ENCODE measurements around the gene FITM1.
A peak's percentile ranks its signal among the peaks of the same experiment; 100 is the strongest.

Gene FITM1

DNA sequence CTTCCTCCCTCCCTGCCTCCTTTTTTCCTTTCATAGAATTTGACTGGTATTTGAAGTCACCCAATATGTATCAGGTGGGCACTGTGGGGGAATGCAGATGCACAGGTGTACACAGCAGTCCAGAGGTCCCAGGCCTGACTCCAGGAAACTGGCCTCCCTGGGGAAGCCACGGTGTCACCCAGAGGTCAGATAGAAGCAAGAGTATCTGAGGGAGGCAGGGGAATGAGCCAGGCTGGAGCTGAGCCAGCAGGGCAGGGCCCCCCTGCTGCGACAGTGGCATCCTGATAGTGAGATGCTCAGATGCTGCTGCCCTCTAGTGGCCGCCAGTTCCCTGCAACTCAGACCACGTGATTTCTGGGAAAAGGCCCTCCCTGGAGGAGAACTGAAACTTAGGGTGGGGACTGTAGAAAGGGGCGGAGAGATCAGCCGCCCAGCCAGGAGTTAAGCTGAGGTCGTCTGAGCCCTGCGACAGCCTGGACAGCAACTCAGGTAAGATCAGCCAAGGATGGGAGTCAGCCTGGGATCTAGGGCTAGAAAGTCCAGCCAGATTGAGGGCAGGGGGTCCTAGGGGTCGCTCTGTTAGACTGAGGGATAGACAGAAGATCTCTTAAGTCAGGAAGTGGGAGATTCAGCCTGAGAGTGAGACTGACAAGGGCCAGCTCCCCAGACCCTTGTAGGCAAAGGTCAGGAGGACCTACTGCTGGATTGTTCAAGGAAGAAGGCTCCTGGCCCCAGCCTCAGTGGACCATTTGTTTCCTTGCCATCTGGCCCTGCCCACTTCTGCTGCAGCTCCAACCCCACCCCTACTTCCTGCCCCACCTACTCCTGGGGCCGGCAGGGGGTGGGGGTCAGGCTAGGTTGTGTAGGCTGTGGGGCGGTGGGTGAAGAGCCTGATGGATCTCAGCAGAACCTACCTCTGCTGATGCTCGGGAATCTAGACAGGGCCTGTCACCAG, 30.7 kb downstream of the FITM1 start, which contains the start of gene IRF9:
TSS of gene IRF9 (plus strand) at position 416 of the 955 bp plus-strand sequence. CDS start 880 bp downstream, outside the sequence.
- DNase-seq (ENCODE audit: low read depth, low spot score): peak; percentile 98

DNA sequence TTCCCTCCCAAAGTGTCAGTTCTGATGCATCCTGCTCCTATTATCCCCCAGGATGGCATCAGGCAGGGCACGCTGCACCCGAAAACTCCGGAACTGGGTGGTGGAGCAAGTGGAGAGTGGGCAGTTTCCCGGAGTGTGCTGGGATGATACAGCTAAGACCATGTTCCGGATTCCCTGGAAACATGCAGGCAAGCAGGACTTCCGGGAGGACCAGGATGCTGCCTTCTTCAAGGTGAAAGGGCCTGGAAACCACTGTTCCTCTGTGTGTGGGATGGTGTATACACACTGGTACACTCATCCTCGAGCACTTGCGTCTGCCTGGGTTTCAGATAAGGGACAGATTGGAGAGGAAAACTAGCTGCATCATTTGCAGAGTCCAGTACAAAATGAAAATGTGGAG, 31.6 kb downstream of the FITM1 start:
- DNase-seq (ENCODE audit: low read depth, low spot score): no peak

DNA sequence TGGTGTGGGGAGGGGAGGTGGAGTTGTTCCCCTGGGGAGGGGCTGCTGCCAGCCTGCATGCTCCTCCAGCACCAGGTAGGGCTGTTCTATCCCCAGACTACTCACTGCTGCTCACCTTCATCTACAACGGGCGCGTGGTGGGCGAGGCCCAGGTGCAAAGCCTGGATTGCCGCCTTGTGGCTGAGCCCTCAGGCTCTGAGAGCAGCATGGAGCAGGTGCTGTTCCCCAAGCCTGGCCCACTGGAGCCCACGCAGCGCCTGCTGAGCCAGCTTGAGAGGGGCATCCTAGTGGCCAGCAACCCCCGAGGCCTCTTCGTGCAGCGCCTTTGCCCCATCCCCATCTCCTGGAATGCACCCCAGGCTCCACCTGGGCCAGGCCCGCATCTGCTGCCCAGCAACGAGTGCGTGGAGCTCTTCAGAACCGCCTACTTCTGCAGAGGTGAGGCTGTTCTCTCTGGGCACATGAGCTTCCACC, 34.1 kb downstream of the FITM1 start:
- no peak for DNase-seq (ENCODE audit: low read depth, low spot score)

DNA sequence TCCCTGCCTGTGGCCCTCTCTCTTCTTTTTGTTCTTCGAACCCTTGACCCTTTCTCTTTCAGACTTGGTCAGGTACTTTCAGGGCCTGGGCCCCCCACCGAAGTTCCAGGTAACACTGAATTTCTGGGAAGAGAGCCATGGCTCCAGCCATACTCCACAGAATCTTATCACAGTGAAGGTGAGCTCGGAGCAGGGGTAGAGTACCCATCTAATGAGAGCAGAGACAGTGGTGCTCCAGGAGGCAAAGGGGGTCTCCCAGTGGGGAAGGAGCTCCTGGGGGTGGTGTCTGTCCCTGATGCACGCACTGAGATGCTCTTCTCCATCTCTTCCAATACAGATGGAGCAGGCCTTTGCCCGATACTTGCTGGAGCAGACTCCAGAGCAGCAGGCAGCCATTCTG, 35.3 kb downstream of the FITM1 start:
- no peak for DNase-seq (ENCODE audit: low read depth, low spot score)

DNA sequence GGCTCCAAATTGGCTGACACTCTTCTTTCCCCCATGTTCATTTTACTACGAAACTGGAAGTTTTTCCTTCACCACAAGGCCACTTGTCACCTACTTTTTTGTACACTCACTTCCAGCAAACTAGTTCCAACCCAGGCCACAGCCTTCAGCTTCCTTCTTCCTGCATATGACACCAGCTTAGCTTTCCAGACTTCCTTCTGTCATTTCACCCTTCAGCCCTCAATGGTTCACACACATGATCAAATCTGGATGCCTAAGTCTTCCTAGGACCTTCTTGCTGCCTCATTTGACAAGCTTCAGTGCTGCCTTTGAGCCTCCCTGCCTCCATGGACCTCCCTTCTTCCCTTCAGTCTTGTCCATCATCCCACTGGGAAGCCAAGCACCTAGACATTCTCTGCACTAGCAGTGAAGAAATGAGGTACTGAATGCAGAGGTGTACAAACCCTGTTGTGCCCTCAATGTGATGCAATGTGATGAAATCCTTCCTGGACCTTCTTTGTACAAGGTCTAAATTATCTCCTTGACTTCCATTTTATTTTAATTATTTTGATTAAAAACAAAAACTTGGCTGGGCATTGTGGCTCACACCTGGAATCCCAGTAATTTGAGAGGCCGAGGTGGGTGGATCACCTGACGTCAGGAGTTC, 37.1 kb downstream of the FITM1 start:
- no peak for DNase-seq (ENCODE audit: low read depth, low spot score)

DNA sequence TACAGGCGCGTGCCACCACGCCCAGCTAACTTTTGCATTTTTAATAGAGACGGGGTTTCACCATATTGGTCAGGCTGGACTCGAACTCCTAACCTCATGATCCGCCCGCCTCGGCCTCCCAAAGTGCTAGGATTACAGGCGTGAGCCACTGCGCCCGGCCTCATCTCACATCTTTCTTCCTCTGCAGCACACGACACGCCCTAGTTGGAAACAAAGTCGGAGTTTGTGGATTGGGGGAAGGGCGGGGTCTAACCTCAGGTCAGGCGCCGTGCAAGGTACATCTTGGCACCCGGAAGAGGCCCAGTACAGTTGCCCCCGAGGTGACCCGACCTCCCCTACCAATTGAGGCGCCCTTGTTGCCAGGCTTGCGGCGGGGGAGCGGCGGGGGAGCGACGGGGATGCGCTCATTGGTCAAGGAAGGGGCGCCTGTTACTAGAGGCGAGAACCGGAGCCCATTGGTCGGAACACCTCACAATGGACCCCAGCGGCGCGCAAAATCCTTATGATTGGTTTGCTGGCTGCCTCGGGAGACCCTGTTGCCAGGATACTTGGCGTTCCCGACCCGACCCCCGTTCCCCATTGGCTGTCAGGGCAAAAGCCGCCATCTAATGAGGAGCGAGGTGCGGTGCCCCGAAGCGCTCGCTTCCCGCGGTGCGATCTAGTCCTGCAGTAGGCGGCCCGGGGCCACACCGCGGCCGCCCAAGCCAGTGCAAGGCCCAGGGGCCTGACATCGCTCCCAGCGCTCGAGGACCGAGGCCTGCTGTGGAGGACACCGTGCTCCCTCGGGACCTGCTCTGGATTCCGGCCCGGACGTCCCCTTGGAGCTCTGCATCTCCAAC, 41.2 kb downstream of the FITM1 start, which contains the start of gene REC8:
TSS of gene REC8 (plus strand) at position 659 of the 839 bp plus-strand sequence. CDS start 473 bp downstream, outside the sequence.
- DNase-seq (ENCODE audit: low read depth, low spot score): peak; percentile 99

DNA sequence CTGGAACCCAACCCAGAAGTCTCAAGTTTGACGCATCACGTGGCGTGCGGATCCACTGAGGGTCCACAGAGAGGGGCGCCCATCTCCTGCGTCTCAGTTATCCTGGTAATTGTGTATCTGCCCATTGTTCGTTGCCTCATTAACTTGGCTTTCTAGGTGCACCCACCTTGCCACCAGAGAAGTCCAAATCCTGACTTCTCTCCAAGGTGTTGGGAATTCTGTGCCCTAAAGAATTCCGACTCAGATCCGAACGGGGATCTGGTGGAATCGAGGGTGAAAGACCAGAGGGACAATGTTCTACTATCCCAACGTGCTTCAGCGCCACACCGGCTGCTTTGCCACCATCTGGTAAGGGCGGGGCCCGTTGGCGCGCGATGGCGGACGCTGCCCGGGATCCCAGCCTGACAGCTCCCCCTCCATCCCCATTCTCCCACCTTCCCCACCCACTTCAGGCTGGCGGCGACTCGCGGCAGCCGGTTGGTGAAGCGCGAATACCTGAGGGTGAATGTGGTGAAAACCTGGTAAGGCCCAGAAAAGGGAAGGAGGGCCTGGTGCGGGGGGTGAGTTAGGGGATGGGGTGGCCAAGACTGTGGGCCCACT, 41.9 kb downstream of the FITM1 start:
- peak; percentile 58 for DNase-seq (ENCODE audit: low read depth, low spot score)

DNA sequence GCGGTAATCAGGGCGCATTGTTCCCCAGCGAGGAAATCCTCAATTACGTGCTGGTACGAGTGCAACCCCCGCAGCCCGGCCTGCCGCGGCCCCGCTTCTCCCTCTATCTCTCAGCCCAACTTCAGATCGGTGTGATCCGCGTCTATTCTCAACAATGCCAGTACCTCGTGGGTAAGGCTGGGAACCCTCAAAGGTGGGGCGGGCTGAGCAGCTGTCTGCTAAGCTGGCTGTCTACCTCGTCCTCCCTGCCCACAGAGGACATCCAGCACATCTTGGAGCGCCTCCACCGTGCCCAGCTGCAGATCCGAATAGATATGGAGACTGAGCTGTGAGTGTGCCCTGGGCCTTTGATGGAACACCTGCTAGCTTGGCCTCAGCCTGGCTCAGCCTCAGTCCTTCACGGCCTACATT, 42.4 kb downstream of the FITM1 start:
- no peak for DNase-seq (ENCODE audit: low read depth, low spot score)

DNA sequence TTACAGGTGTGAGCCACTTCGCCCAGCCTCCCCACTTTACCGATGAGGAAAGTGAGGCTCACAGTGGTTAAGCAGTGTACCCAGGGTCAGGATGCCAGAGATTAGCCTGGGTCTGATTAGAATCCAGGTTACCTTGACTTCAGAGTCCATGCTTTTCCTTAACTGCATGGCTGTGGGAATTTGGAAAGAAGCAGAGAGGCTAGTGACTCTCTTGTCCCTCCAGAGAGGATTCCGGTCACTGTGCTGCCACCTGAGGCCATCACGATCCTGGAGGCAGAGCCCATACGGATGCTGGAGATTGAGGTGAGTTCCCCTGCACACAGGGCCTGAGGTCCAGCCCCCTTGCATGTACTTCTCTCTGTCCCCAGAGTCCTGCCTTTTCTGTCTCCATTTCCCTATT, 46.1 kb downstream of the FITM1 start:
- DNase-seq (ENCODE audit: low read depth, low spot score): no peak

DNA sequence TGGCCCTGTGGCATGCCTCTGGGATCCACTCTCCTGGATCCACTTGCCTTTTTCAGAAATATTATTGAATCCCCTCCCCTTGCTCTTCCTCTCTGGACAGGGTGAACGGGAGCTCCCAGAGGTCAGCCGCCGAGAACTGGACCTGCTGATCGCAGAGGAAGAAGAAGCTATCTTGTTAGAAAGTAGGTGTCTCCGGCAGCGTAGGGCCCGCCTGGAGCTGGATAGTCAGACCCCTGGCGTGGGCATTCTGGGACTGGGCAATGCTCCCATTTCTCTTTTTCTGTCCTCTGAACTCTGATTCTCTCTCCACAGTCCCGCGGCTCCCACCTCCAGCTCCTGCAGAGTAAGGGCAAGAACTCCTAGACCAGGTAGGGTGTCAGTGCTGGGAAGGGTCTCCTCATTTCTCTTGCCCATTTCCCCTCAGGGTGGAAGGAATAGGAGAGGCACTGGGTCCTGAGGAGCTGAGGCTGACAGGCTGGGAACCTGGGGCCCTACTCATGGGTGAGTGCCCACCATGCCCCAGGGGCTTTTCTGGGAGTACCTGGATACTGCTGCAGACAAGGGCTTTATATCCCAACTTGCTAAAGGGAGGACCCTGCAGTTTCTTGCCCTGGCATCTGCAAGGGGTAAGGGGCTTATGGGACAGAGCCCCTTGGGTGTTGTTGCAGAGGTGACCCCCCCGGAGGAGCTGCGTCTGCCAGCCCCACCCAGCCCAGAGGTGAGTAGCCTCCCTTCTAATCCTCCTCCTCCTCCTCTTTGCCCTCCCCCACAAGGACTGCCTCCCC, 46.8 kb downstream of the FITM1 start:
- DNase-seq (ENCODE audit: low read depth, low spot score): no peak

DNA sequence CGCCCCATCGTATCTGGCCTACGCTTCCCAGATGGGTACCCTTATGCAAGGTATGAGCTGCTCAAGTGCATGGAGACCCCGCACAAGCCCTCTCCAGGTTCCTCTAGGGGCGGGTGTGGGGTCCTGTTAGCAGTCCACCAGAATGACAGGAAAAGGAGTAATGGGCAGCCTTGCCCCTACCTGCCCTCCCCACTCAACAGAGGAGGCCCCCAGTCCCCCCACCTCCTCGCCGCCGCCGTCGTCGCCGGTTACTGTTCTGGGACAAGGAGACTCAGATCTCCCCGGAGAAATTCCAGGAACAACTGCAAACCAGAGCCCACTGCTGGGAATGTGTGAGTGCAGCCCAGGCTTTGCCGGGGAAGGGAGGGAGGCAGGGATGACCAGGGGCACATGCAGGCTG, 47.4 kb downstream of the FITM1 start:
- no peak for DNase-seq (ENCODE audit: low read depth, low spot score)

DNA sequence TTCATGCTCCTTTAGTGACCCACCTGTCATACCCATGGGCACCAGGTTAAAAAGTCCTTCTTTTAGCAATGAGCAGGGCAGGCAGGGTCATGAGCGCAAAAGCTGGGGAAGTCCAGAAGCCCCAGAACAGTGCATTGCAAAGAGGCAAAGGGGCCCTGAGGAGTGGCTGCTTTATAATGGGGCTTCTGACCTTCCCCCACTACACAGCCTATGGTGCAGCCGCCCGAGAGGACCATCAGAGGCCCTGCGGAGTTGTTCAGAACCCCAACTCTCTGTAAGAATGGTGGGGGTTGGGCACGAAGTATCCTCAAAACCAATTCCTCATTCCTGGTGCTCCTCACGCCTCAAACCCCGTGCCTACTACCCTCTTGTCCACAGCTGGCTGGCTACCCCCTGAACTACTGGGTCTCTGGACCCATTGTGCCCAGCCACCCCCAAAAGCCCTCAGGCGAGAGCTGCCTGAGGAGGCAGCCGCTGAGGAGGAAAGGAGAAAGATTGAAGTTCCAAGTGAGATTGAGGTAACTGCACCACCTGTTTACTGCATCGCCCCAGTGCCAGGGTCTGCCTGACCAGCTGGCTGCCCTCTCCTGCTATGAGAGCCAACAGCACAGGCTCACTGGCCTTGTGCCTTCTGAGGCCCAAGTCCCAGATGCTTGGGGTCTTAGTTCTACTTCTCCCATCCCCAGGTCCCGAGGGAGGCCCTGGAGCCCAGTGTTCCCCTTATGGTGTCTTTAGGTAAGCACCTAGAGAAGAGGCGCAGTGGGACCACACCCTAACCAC, 48.1 kb downstream of the FITM1 start:
- DNase-seq (ENCODE audit: low read depth, low spot score): no peak

DNA sequence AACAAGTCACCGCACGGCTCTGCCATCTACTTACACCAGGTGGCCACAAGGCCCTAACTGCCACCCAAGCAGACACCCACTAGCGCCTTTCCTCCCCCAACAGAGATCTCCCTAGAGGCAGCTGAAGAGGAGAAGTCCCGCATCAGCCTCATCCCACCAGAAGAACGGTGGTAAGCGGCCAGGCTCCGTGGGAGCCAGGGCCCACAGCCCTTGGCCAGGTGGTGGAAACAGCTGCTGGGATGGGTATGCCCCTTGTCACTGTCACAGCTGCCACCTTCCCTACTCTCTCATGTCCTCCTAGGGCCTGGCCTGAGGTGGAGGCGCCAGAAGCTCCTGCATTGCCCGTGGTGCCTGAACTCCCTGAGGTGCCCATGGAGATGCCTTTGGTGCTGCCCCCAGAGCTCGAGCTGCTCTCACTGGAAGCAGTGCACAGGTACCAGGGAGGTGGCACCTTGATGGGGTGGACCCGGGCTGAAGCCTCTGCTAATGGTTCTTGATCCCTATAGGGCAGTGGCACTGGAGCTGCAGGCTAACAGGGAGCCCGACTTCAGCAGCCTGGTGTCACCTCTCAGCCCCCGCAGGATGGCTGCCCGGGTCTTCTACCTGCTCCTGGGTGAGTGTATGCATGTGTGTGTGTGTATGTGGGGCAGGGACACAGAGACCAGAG, 49.0 kb downstream of the FITM1 start:
- DNase-seq (ENCODE audit: low read depth, low spot score): no peak

DNA sequence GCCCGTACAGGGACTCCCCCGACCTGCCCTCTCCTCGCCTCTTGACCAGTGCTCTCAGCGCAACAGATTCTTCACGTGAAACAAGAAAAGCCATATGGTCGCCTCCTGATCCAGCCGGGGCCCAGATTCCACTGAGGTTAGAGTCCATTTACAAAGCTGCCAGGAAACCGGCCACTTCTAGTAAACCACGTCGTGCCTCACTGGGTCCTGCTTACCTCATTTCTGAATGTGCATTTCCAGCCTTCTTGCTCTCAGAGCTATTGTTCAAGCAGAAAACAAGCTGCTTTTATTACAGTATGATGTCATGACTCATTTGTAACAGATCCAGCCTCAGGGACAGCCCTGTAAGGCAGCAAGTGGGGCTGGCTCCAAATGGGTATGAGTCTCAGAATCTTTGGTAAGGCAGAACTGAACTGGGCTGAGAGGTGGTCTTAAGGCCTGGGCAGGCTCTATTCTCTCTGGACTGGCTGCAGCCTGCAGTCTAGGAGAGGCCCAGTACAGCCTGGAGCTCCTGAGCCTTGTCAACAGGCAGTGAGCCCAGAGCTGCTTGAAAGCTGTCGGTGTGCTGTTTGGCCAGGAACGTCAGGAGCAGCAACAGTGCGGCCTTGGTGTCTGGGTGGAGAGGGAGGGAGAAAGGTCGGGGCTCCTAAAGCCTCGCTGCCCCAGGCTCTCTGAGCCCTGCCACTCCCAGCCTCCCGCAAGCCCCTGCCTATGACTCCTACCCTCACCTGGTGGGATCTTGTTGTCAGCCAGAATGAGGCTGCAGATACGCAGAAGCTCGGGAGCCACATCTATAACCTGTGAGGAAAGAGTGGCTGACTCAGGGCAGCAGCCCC, 49.7 kb downstream of the FITM1 start:
- DNase-seq (ENCODE audit: low read depth, low spot score): peak; percentile 91

DNA sequence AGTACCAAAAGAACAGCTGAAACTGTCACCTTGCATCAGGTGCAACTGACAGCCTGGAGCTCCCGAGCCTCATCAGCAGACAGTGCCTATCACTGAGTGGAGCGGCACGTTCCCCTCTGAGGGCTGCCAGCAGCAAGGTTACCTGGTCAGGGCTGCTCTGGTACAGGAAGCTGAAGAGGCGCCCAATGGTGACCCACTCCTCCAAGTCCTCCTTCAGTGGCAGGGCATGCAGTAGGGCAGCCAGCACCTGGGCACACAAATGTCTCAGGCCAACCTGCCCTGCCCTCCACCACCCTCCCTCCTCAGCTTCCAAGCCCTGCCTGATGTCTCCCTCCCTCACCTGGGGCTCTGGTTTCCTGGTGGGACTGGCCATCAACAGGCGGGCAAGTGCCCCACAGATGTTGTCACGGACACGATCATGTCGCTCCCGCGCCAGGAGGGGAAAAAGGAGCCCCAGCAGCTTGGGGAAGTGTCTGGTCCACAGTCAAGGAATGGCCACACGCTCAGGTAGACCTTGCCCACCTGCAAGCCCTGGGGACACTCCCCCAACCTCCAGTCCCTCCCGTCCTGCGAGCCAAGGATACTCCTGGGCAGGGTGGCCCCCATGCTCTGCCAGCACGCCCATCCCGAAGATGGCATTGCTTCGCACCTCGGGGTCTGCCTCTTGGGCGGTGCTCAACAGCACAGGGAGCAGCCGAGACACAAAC, 51.1 kb downstream of the FITM1 start:
- no peak for DNase-seq (ENCODE audit: low read depth, low spot score)

All from astrocyte of the hippocampus (primary cell).